Keratinocyte (primary cell): ENCODE data around the gene RGS10. TPM values are rescaled to one million over a fixed set of nuclear protein-coding genes. Genes with fewer than 3 reads are reported as not detected.

Experiments used
- DNase-seq: peaks from one replicate; pipeline ENCODE4 v3.0.0-alpha.2; 2011; ENCODE audit warnings: low read depth, missing footprints, low spot score
- FAIRE-seq: peaks from 2 replicates; lab custom pipeline; 2011; peaks lifted over from hg19 to GRCh38; lab: Jason Lieb, UNC
- H2AFZ ChIP-seq: 2 replicates; pipeline ENCODE4 v1.6.0; 2012; ENCODE audit warnings: low read length, control low read depth, inconsistent platforms; ENCODE audit not compliant: control insufficient read depth
- H3K27ac ChIP-seq: 2 replicates; pipeline ENCODE4 v1.5.1; 2011; ENCODE audit warnings: low read length; ENCODE audit not compliant: control insufficient read depth, insufficient read depth
- H3K27me3 ChIP-seq: 3 replicates; pipeline ENCODE4 v1.6.0; 2011; ENCODE audit warnings: low read length; ENCODE audit not compliant: control insufficient read depth, insufficient read depth; ENCODE audit errors: extremely low read depth
- H3K36me3 ChIP-seq, 2 experiments: 2 replicates in 1 of 2; 3 replicates in 1 of 2; pipeline ENCODE4 v1.5.1; 2011; ENCODE audit warnings: low read length in 2 of 2, mild to moderate bottlenecking in 1 of 2; ENCODE audit not compliant: control insufficient read depth in 2 of 2, insufficient read depth in 2 of 2; ENCODE audit errors: extremely low read depth in 1 of 2
- H3K4me1 ChIP-seq: 3 replicates; pipeline ENCODE4 v1.5.1; 2011; ENCODE audit warnings: low read length; ENCODE audit not compliant: control insufficient read depth, insufficient read depth; ENCODE audit errors: extremely low read depth
- H3K4me2 ChIP-seq: 3 replicates; pipeline ENCODE4 v1.6.0; 2011; ENCODE audit warnings: low read depth, low read length; ENCODE audit not compliant: control insufficient read depth, insufficient read depth; ENCODE audit errors: extremely low read depth
- H3K4me3 ChIP-seq, 3 experiments: fragments of 200-600 bp in 1 of 3; sonication (generic) in 1 of 3; 2 replicates in 2 of 3; 3 replicates in 1 of 3; pipeline ENCODE4 v1.5.1; 2011 to 2016; ENCODE audit warnings: low read length in 3 of 3, mild to moderate bottlenecking in 3 of 3, control low read depth in 2 of 3, inconsistent platforms in 1 of 3, low read depth in 1 of 3, mixed read lengths in 1 of 3, mixed run types in 1 of 3, moderate library complexity in 1 of 3; ENCODE audit not compliant: control insufficient read depth in 2 of 3, insufficient read depth in 2 of 3; ENCODE audit errors: extremely low read depth in 1 of 3
- H3K79me2 ChIP-seq: 2 replicates; pipeline ENCODE4 v1.6.0; 2012; ENCODE audit warnings: low read length; ENCODE audit not compliant: control insufficient read depth, insufficient read depth
- H3K9ac ChIP-seq: 3 replicates; pipeline ENCODE4 v1.6.0; 2011; ENCODE audit warnings: low read length; ENCODE audit not compliant: control insufficient read depth, insufficient read depth; ENCODE audit errors: extremely low read depth
- H3K9me1 ChIP-seq: 3 replicates; pipeline ENCODE4 v1.6.0; 2011; ENCODE audit warnings: low read length; ENCODE audit not compliant: control insufficient read depth, insufficient read depth; ENCODE audit errors: extremely low read depth
- H3K9me3 ChIP-seq: 2 replicates; pipeline ENCODE4 v1.5.1; 2012; ENCODE audit warnings: low read depth, low read length; ENCODE audit not compliant: control insufficient read depth
- H4K20me1 ChIP-seq: 3 replicates; pipeline ENCODE4 v1.6.0; 2011; ENCODE audit warnings: low read length; ENCODE audit not compliant: control insufficient read depth, insufficient read depth; ENCODE audit errors: extremely low read depth
- CTCF ChIP-seq, 3 experiments: IDR thresholded peaks in 1 of 3; conservative IDR thresholded peaks in 1 of 3; optimal IDR thresholded peaks in 1 of 3; 2 replicates in 2 of 3; 3 replicates in 1 of 3; pipeline versions ENCODE3 to v1.5.1; 2011; ENCODE audit warnings: low read length in 3 of 3, mild to moderate bottlenecking in 3 of 3, moderate library complexity in 2 of 3, control low read depth in 1 of 3, inconsistent platforms in 1 of 3; ENCODE audit not compliant: insufficient read depth in 2 of 3; ENCODE audit errors: extremely low read depth in 1 of 3
- EZH2 ChIP-seq: IDR thresholded peaks from one replicate; pipeline ENCODE4 v1.6.1; 2012; ENCODE audit warnings: inconsistent platforms, mild to moderate bottlenecking, low read length, moderate library complexity
- dilution Hi-C: fragments of 300-500 bp; cut with MboI; formaldehyde crosslinking; loops from one replicate; pipeline ENCODE4 v1.7.0; 2020; ENCODE audit warnings: low sequenced_read_pairs; ENCODE audit not compliant: extremely low pct_ligation_motif_present
- polyA plus RNA-seq, 5 experiments: library from polyadenylated mRNA; depleted of rRNA in 3 of 5; stranded (reverse) in 3 of 5; stranded (forward) in 1 of 5; unstranded in 1 of 5; fragments of >200 nt; gene quantifications; 1 replicate in 1 of 5; 2 replicates in 3 of 5; 3 replicates in 1 of 5; pipeline versions ENCODE4 v1.2.1 to v1.2.3, GENCODE V29; 2011 to 2012; ENCODE audit warnings: missing spikeins in 2 of 5, low read depth in 1 of 5, low replicate concordance in 1 of 5

The RGS10 gene
- polyA plus RNA-seq, 1 donor (not counting 4 experiments of a cell fraction or from before 2014, with no cell fraction given) = 87.8 TPM

- FAIRE-seq = no peak
- dilution Hi-C loops = no loop called here
- Histone ChIP-seq H3K4me2 (no peak overlapping the region), H3K4me3 (no peak overlapping the region), H2AFZ (no peak overlapping the region), H3K36me3 (no peaks in the 10 kb centered on the region), H3K9me3 (no peaks in the 10 kb centered on the region), H3K9me1 (no peaks in the 10 kb centered on the region), H3K27ac (no peak overlapping the region), H3K27me3 (peaks cover 22% of the 10 kb centered on the region), H3K79me2 (no peaks in the 10 kb centered on the region), H3K4me1 (peaks cover 3% of the 10 kb centered on the region), H4K20me1 (no peaks in the 10 kb centered on the region), H3K9ac (no peak overlapping the region)
- TF ChIP-seq EZH2 (no peak), CTCF (optimal IDR thresholded peaks at IDR 0.05 in 1 of 3, IDR thresholded peaks at IDR 0.05 in 1 of 3, conservative IDR thresholded peaks at IDR 0.05 in 1 of 3; ENCODE audit: extremely low read depth in 1 of 3, insufficient read depth in 2 of 3, low read length in 3 of 3) (no peak)
- DNase-seq = no peak
These were observed 60.6 kb downstream of the RGS10 start for GRCh38 chr10:119481781-119482426.

GRCh38 chr10:119480667-119481066 lies 61.9 kb downstream of the RGS10 start:
- H3K9me3 ChIP-seq = no peaks in the 10 kb centered on the region
- no peak overlapping the region for H3K27ac ChIP-seq
- no peak for FAIRE-seq
- peaks cover 28% of the 10 kb centered on the region for H3K27me3 ChIP-seq
- no peak for DNase-seq
- dilution Hi-C loops = no loop called here
- H2AFZ ChIP-seq = peak overlapping the region; percentile 12
- H3K9me1 ChIP-seq = no peaks in the 10 kb centered on the region
- H3K36me3 ChIP-seq = no peaks in the 10 kb centered on the region
- H3K4me2 ChIP-seq = no peak overlapping the region
- TF ChIP-seq EZH2 (no peak), CTCF (optimal IDR thresholded peaks at IDR 0.05 in 1 of 3, IDR thresholded peaks at IDR 0.05 in 1 of 3, conservative IDR thresholded peaks at IDR 0.05 in 1 of 3; ENCODE audit: extremely low read depth in 1 of 3, insufficient read depth in 2 of 3, low read length in 3 of 3) (no peak)
- H3K79me2 ChIP-seq = no peaks in the 10 kb centered on the region
- no peak overlapping the region for H3K4me3 ChIP-seq
- no peak overlapping the region for H3K9ac ChIP-seq
- no peaks in the 10 kb centered on the region for H4K20me1 ChIP-seq
- peaks cover 3% of the 10 kb centered on the region for H3K4me1 ChIP-seq
